SHP77 (cell line): ENCODE data around the gene ONECUT3.
"Not testable (repeated sequence)": the region's sequence is repeated elsewhere in the genome, so short reads cannot be mapped to it uniquely, and the experiment has no call there.

ENCODE experiments used
- DNase-seq, 2 experiments: peaks; one replicate each; lab custom pipeline; 2025; lab: John Stamatoyannopoulos, UW

The ONECUT3 gene

DNA sequence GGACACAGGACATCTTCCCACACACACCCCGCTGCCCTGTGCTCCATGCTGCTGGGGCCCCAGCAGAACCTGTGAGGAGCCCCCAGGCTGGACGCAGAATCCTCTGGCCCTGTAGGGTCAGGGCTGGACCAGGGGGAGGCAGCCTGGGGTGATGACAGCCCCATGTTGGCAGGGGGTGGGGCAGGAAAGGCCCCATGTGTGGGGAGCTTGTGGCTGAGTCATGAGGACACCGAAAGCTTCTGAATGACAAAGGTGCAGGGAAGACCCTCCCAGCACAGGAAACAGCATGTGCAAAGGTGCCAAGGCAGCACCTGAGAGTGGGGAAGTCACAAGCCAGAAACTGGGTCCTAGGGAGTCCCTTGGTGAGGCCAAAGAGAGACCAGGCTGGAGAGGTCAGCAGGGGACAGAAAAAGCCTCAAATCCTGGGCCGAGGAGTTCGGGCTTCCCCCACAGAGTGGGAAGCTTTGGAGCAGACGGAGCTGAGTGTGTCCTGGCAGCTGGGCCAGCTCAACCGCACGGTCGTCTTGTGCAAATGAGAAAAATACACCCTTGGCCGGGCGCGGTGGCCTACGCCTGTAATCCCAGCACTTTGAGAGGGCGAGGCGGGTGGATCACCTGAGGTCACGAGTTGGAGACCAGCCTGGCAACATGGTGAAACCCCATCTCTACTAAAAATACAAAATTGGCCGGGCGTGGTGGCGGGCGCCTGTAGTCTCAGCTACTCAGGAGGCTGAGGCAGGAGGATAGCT lies 41.3 kb downstream of the ONECUT3 start:
- DNase-seq, result no peak

DNA sequence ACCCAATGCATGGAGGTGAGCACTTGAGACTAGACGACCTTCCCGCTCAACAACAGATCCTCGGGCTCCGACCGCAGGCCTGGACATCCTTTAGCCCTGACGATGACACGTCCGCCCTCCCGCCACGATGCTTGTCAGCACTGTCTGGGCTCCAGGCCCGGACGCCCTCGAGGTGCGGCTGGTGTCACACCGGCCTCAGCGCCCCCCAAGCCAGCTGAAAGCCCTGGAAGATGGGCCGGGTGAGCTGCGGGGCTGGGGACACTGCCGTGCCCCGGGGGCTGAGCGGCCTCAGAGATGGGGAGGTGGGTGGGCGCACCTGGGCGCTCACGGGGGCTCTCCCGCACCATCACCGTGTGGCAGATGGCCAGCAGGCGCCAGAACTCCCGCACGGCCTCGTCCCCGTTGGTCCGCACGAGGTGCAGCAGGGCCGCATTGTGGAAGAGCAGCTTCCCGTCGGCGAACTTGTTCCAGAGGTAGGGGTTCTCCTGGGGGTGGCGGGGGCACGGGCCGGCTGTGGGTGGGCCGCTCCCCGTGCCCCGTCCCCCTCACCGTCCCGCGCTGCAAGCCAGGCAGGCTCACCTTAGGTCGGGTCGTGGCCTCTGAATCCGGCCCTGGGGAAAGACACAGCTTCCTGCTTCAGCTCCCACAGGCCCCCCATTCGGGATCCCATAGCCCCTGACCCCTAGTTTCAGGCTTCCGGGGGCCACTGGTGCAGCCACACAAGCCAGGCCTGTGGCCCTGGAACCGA lies 43.3 kb downstream of the ONECUT3 start:
- DNase-seq, result no peak

DNA sequence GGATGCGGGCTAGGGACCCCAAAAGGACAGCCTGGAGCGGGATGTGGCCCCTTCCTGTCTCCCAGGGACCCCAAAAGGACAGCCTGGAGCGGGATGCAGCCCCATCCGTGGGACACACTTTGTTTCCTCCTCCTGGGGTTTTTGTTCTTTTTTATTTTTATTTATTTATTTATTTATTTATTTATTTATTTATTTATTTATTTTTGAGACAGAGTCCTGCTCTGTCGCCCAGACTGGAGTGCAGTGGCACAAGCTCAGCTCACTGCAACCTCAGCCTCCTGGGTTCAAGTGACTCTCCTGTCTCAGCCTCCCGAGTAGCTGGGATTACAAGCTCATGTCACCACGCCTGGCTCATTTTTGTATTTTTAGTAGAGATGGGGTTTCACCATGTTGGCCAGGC lies 44.0 kb downstream of the ONECUT3 start:
- DNase-seq, result not testable (repeated sequence)

DNA sequence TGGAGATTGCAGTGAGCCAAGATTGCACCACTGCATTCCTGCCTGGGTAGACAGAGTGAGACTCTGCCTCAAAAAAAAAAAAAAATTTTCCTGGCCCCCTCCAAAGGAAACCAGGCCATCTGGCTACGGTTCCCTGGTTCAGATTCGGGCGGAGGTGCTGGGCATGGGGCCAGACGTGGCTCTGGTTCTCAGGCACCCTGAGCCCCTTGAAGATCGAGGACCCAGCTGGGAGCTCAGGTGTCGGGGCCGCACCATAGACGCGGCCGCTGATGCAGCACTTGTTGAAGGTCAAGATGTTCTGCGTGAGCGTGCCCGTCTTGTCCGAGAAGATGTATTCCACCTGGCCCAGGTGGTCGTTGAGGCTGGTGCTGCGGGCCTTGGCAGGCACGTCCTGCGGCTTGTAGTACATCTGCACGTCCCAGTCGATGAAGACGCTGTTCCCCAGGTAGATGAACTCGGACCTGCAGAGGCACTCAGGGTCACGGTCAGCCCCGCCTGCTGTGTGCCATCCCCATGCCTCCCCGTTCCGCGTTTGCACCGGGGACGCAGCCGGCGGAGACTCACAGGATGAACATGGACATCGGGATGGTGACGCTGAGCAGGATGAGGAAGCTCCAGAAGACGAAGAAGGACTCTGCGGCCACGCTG lies 46.5 kb downstream of the ONECUT3 start:
- DNase-seq, result no peak

DNA sequence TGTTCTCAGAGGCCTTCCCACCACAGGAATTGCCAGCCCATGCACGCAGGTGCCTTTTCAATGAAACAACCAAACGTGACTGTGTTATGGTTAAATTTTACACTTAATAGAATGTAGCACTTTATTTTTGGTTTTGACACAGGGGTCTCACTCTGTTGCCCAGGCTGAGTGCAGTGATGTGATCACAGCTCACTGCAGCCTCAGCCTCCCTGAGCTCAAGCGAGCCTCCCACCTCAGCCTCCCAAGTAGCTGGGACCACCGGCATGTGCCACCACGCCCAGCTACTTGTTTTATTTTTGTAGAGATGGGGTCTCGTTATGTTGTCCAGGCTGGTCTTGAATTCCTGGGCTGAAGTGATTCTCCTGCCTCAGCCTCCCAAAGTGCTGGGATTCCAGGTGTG lies 51.6 kb downstream of the ONECUT3 start:
- no peak for DNase-seq

DNA sequence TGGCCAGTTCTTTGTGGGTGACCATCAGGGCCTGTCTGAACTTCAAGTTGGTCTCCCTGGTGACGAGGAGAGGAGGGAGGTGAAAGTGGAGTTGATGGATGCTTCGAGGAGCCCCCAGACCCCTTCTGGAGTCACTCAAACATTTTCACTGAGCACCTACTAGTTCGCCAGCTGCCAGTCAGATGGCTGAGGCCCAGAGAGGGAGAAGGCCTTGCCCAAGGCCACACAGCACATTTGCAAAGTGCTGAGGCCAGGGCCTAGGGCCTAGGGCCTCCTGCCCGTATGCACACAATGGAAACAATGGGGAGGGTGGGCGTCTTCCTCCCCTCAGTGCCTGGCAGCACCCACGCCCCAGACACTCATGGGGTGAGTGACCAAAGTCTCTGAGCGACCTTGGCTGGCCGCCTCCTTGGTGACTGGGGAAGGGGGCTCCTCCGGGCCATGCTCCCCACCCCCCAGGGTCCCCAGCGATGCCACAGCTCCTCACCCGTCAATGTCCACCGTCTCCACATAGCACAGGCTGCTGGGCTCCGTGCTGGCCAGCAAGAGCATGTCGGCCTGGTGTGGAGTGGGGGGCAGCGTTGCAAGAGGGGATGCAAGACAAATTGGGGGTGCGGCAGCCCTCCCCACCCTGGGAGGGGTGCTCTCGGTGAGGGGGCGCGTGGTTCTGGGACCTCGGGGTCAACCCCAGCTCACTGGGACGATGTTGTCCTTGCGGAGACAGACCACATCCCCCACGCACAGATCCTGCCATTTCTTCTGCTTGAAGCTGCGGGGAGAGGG lies 52.3 kb downstream of the ONECUT3 start:
- no peak for DNase-seq

DNA sequence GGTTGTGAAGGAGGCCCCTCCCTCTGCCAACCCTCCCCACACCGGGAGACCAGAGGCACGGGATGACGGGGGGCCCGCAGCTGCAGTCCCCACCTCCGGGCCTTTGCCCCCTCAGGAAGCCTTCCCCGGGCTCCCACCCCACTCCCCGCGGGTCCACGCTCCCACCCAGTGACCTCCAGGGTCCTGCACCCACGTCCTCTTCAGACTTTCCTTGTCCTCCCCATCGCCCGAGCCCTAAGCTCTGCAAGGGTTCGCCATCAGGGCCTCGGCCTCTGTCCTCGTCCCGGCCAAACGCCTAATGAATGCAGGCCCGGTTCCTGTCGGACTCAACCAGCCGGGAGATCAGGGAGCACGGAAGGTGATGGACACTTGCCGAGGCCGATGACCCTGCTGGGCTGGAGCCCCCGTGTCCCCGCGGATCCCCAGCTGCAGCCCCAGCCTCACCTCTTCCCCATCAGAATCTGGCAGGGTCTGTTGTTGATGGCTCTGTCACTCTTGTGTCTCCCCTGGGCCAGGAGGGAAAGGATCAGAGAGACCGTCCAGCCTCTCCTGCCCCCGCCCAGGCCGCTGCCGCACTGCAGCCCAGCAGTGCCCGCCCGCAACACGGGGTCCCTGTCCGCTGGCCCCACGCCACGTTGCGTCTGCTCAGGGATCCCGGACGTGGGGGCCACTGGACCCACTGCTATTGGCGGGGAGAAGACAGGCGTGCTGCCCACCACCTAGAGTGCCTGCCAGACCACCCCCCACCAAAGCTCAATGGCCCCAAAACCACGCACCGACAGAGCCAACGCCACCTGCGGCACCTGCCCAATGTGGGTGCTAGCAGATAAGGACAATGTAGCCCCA lies 53.1 kb downstream of the ONECUT3 start:
- DNase-seq, result no peak

DNA sequence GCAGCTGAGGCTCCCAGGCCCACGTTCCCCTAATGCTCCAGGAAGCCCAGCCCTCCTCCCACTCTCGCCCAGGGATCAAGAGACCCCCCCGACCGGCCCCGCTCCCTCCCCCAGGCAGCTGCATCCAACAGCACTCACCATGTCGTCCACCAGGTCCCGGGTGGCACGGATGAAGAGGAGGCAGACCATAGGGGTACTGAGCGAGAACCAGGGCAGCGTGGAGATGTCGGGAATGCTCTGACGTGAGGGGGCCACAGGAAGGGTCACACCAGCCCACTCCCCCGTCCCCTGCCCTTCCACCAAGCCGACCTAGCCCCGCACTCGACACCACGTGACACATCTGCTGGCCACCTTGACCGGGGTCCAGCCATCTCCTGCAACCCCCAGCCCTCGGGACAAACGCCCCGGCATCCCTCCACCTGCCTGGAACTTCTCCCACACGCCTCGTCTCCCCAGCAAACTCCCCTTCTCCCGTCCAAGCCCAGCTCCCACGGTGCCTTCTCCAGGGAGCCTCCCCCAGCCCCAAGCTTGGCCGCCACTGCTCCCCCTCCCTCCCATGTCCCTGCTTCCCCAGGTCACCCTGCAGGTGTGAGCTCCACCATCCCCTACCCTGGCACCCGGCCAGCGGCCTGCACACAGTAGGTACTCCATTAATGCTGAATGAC lies 53.9 kb downstream of the ONECUT3 start:
- DNase-seq, result no peak

DNA sequence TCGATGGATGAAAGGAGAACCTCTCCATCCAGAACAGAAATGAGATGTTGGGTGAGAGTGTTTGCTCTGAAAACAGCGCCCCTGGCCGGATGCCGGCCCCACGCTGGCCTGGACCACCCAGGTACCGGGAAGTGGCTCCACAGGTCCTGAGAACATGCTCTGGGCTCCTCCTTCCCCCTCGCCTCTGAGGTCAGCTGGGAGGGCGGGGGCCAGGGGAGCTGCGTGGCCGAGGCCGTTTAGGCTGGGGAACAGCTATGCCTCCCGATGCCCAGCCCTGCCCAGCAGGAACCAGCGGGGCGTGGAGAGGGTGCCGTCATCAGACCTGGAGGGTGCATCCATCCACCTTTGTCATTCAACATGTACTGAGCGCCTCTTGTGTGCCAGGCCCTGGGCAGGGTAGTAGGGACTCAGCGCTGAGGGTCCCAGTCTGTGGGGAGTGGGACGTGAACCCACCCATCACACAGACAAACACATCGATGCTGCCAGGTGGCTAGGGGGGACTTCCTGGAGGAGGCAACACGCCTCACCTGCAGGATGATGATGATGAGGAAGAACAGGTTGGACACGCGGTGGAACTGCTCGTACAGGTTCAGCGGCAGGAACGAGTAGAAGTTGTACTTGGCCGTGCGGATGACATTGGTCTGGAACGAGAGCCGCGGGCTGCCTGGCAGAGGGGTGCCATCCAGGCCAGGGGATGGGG lies 54.5 kb downstream of the ONECUT3 start:
- no peak for DNase-seq

DNA sequence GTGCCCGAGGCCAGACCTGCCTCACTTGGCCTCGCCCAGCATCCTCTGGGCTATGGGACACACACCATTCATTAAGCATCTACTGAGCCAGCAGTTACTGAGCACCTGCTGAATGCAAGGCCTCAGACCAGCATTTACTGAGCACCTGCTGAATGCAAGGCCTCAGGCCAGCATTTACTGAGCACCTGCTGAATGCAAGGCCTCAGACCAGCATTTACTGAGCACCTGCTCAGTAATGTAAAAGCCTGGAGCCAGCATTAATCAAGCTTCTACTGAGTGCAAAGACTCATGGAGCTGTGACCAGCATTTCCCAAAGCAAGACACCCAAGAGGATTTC lies 55.1 kb downstream of the ONECUT3 start:
- no peak for DNase-seq

DNA sequence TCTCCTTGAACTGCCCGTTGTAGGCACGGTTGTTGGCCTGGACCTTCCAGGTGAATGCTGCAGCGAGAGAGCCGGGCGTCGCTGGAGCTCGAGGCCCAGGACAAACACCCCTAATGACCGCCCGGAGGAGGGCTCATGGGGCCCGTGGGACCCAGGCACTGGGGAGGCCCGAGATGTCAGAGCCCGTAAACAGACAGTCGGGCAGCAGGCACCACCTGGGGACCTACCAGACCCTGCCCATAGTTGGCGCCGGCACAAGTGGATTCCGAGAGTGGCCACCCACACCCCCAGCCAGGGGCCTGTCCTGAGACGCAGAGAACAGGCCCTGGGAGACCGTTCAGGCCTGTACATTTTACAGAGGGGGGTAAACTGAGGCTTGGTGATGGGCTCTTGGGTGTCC lies 56.4 kb downstream of the ONECUT3 start:
- no peak for DNase-seq

DNA sequence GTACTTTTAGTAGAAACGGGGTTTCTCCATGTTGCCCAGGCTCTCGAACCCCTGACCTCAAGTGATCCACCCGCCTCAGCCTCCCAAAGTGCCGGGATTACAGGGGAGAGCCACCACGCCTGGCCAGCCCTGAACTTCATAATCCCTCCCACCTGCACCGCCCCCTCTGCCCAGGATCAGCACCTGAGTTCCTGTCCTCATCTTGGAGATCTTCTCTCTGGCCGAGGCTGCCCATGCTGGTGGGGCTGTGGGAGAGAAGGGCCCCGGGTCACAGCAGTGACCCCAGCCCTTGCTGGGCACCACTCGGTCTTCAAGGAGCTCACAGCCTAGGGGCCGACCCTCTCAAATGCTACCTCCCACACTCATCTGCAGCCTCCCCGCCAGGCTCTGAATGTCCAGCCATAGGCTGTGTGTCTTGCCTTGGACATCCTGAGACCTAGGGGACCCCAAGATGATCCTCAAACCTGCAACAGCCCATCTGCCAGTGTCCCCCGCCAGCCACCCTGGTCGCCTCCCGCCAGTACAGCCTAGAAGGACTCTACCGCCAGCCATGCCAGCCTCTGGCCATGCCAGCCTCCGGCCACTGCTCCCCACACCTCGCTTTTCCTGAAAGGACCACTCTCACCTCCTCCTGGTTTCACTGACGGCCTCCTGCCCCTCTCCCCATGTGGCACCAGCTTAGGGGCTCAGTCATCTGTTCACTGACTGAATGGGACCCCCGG lies 57.3 kb downstream of the ONECUT3 start:
- DNase-seq, result no peak

DNA sequence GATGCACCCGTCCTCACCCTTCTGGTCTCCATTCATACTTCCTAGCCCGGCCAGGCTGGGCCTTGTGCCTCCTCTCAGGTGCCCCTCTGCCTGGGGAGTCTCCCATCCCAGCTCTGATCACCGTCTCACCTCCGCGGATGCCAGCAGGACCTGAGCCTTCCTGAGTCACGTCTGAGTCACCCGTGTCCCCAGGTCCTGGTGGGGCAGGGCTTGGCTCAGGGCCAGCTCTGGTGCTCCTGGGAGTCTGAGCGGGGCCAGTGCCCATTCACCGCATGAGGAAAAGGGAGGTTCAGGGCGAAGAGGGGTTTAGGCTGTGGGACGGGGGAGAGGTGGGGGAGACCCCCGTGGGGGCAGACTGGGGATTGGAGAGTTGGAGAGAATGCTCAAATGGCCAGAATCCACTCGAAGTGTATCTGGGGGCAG lies 58.2 kb downstream of the ONECUT3 start:
- peak in 1 of 2 experiments; percentile 20 for DNase-seq

DNA sequence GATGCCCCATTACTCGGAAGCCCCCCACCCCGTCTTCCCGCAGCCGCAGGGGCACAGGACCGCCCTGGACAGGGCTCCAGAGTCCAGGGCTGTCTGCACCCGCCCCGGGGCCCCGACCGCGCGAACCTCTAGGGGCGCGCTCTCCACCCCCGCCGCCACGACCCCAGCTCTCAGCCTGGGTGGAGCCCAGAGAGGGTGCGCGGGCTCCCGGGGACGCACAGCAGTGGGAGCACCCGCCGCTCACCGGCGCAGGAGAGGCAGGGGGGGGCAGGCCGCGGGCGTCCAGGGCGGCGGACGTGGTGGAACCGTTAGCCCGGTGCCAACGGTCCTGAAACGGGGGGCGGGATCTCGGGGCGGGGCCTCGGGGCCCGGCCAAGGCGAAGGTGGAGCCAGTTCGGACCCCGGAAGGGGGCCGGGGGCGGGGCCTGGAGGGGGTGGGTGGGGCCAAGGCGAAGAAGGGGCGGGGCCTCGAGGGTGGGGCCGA lies 58.7 kb downstream of the ONECUT3 start, which contains the start of gene ATP8B3:
Gene ATP8B3 (minus strand): TSS at position 335 of the 484 bp plus-strand sequence. CDS start 540 bp downstream, outside the sequence.
- DNase-seq, result no peak

DNA sequence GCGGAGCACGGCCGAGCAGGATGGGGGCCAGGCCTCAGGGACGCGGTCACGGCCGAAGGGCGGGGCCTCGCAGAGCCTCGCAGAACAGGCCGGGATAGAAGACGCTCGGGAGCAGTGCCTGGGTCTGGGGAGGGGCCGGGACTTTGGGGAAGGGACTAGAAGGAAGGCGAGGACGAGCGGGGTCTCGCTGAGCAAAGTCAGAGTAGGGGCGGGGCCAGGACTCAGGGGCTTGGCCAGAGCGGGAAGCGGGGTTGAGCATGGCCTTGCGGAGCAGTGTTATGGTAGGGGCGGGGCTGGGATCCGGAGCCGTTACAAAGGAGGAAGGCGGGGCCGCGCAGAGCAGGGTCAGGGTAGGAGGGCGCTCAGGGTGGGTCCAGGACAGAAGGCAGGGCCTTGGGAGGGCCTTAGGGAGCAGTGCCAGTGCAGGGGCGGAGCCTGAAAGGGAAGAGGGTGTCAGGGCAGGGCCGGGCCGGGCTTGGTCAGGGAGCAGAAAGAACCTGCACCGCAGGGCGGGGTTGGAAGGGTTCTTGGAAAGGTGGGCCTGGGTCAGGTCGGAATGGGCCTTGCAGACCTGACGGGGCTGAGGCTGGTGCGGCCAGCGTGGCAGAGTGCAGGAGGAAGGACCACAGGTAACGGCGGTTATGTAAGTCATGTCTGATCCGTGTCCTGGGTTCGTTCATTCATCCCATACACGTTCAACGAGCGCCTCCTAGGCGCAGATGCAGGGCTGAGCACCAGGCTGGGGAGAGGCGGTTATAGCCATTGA lies 59.3 kb downstream of the ONECUT3 start:
- DNase-seq, result peak; percentile 92 to 95

DNA sequence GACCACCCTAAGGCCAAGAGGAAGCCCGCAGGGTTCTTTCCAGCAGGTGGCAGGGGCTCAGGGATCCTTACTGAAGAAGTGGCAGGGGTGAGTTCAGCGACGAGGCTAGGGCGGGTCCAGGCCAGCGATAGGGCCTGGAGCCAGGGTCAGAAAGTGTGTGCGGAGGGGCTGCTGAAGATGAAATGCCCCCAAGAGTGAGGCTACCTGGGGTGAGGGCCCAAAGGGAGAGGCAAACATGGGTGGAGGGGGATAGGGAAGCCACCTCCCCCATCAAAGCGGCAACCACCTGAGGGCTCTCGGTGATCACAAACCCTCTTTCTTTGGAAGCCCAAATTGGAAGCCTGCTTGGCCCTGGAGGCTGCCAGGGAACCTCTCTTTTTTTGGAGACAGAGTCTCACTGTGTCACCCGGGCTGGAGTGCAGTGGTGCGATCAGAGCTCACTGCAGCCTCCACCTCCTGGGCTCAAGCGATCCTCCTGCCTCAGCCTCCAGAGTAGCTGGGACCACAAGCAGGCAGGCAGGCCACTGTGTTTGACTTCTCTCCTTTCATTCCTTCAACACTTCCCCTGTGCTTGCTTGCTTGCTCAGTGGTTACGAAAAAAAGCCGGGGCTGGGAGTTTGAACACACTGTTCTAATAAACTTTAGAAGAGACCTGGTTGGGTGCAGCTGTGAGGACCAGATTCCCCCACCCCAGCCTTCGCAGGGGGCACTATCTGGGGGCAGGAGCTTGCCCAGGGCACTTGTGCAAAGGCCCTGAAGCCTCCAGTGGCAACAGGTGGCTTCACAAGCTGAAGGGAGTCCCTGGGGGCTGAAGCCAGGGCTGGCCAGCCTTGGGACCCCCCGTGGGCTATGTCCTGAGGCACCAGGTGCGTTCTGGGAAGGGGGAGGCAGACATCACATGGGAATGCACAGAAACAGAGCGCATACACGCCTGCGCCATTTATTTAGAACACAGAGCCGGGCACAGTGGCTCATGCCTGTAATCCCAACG lies 60.2 kb downstream of the ONECUT3 start:
- no peak for DNase-seq

DNA sequence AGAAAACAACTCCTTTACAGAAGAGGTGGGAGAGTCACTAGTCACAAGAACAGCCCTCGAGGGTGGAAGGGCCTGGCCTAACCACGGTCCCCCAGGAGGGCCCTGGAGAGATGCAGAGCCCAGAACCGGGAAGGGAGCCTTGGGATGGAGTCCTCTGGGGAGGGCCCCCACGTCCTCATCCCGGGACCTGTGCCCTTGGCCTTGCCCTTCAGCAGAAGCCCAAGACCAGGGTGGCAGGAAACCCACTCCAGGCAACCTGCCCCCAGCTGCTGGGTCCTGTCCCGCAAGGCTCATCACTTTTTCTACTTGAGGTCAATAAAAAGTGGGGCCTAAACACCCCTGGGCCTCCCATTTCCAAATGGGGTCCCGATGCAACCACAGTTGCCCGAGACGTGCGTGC lies 61.1 kb downstream of the ONECUT3 start:
- DNase-seq, result no peak
